GM20000 (cell line): ENCODE data around the gene PAGE4.
A peak's percentile ranks its signal among the peaks of the same experiment; 100 is the strongest.

Source experiments
- DNase-seq: peaks from one replicate; pipeline ENCODE4 v3.0.0; 2012; ENCODE audit warnings: low spot score
- CTCF ChIP-seq: IDR thresholded peaks from 2 replicates; pipeline ENCODE4 v1.5.1; 2012; ENCODE audit warnings: mild to moderate bottlenecking, control low read depth; ENCODE audit errors: extremely low read depth, missing control alignments

PAGE4 gene

GRCh38 chrX:49816435-49816834 is 12.7 kb upstream of the PAGE4 start:
- TF ChIP-seq CTCF: no peak
- no peak for DNase-seq

- DNase-seq: peak; percentile 7
- TF ChIP-seq CTCF: peak; percentile 17
Observed at GRCh38 chrX:49838374-49838773, 9.3 kb downstream of the PAGE4 start.

- peak; percentile 27 for DNase-seq
- TF ChIP-seq CTCF: peak; percentile 22
Observed at GRCh38 chrX:49840679-49841078, 11.6 kb downstream of the PAGE4 start.

- no peak for TF ChIP-seq CTCF
- DNase-seq: no peak
Observed at GRCh38 chrX:49842621-49843020, 13.5 kb downstream of the PAGE4 start.

GRCh38 chrX:49844611-49845010 is 15.5 kb downstream of the PAGE4 start:
- no peak for DNase-seq
- no peak for TF ChIP-seq CTCF

- no peak for DNase-seq
- TF ChIP-seq CTCF: no peak
Observed at GRCh38 chrX:49845701-49846403, 16.7 kb downstream of the PAGE4 start.

GRCh38 chrX:49846522-49846921 is 17.4 kb downstream of the PAGE4 start:
- DNase-seq: no peak
- no peak for TF ChIP-seq CTCF
